ENCODE measurements around the gene SHROOM4.

The SHROOM4 gene

GRCh38 chrX:50648156-50648555 lies 165.8 kb downstream of the SHROOM4 start:
- Histone ChIP-seq H3K9me3 (ENCODE audit: control insufficient read depth, insufficient read depth, low read length) (no peaks in the 10 kb centered on the region), H3K4me1 (ENCODE audit: control insufficient read depth, insufficient read depth, low read length) (peaks cover 10% of the 10 kb centered on the region; the same call in 1 of the 2 replicates), H3K27ac (ENCODE audit: low read depth, low read length) (no peak overlapping the region), H3K9ac (ENCODE audit: low read depth, low read length) (no peak overlapping the region), H3K36me3 (ENCODE audit: control insufficient read depth, insufficient read depth, low read length) (no peaks in the 10 kb centered on the region), H3K27me3 (ENCODE audit: control insufficient read depth, insufficient read depth, low read length) (no peaks in the 10 kb centered on the region), H3K4me3 (ENCODE audit: low read depth, low read length) (no peak overlapping the region)

GRCh38 chrX:50644496-50644895 lies 169.5 kb downstream of the SHROOM4 start:
- H3K27me3 ChIP-seq (ENCODE audit: control insufficient read depth, insufficient read depth, low read length): no peaks in the 10 kb centered on the region
- no peaks in the 10 kb centered on the region for H3K36me3 ChIP-seq (ENCODE audit: control insufficient read depth, insufficient read depth, low read length)
- H3K4me3 ChIP-seq (ENCODE audit: low read depth, low read length): no peak overlapping the region
- H3K9ac ChIP-seq (ENCODE audit: low read depth, low read length): no peak overlapping the region
- peaks cover 10% of the 10 kb centered on the region; the same call in 1 of the 2 replicates for H3K4me1 ChIP-seq (ENCODE audit: control insufficient read depth, insufficient read depth, low read length)
- no peak overlapping the region for H3K27ac ChIP-seq (ENCODE audit: low read depth, low read length)
- no peaks in the 10 kb centered on the region for H3K9me3 ChIP-seq (ENCODE audit: control insufficient read depth, insufficient read depth, low read length)

- H3K4me3 ChIP-seq (ENCODE audit: low read depth, low read length): no peak overlapping the region
- H3K36me3 ChIP-seq (ENCODE audit: control insufficient read depth, insufficient read depth, low read length): no peaks in the 10 kb centered on the region
- H3K9me3 ChIP-seq (ENCODE audit: control insufficient read depth, insufficient read depth, low read length): no peaks in the 10 kb centered on the region
- H3K27ac ChIP-seq (ENCODE audit: low read depth, low read length): no peak overlapping the region
- H3K9ac ChIP-seq (ENCODE audit: low read depth, low read length): no peak overlapping the region
- H3K27me3 ChIP-seq (ENCODE audit: control insufficient read depth, insufficient read depth, low read length): no peaks in the 10 kb centered on the region
- H3K4me1 ChIP-seq (ENCODE audit: control insufficient read depth, insufficient read depth, low read length): peaks cover 10% of the 10 kb centered on the region; the same call in 1 of the 2 replicates
Measured at GRCh38 chrX:50643525-50644137, 170.4 kb downstream of the SHROOM4 start.

GRCh38 chrX:50638123-50638522 lies 175.9 kb downstream of the SHROOM4 start:
- Histone ChIP-seq H3K27me3 (ENCODE audit: control insufficient read depth, insufficient read depth, low read length) (no peaks in the 10 kb centered on the region), H3K36me3 (ENCODE audit: control insufficient read depth, insufficient read depth, low read length) (no peaks in the 10 kb centered on the region), H3K9ac (ENCODE audit: low read depth, low read length) (no peak overlapping the region), H3K27ac (ENCODE audit: low read depth, low read length) (no peak overlapping the region), H3K9me3 (ENCODE audit: control insufficient read depth, insufficient read depth, low read length) (no peaks in the 10 kb centered on the region), H3K4me3 (ENCODE audit: low read depth, low read length) (no peak overlapping the region), H3K4me1 (ENCODE audit: control insufficient read depth, insufficient read depth, low read length) (no peaks in the 10 kb centered on the region)

- Histone ChIP-seq H3K27ac (ENCODE audit: low read depth, low read length) (no peak overlapping the region), H3K9me3 (ENCODE audit: control insufficient read depth, insufficient read depth, low read length) (no peaks in the 10 kb centered on the region), H3K27me3 (ENCODE audit: control insufficient read depth, insufficient read depth, low read length) (no peaks in the 10 kb centered on the region)
Measured at GRCh38 chrX:50635817-50636365, 178.1 kb downstream of the SHROOM4 start.

GRCh38 chrX:50635162-50635561 lies 178.8 kb downstream of the SHROOM4 start:
- no peaks in the 10 kb centered on the region for H3K36me3 ChIP-seq (ENCODE audit: control insufficient read depth, insufficient read depth, low read length)
- H3K4me1 ChIP-seq (ENCODE audit: control insufficient read depth, insufficient read depth, low read length): no peaks in the 10 kb centered on the region
- no peaks in the 10 kb centered on the region for H3K9me3 ChIP-seq (ENCODE audit: control insufficient read depth, insufficient read depth, low read length)
- H3K27ac ChIP-seq (ENCODE audit: low read depth, low read length): no peak overlapping the region
- H3K27me3 ChIP-seq (ENCODE audit: control insufficient read depth, insufficient read depth, low read length): no peaks in the 10 kb centered on the region
- no peak overlapping the region for H3K9ac ChIP-seq (ENCODE audit: low read depth, low read length)
- H3K4me3 ChIP-seq (ENCODE audit: low read depth, low read length): no peak overlapping the region

More at GRCh38 chrX:50635817-50636365, 178.1 kb downstream of the SHROOM4 start:
- H3K4me3 ChIP-seq (ENCODE audit: low read depth, low read length): no peak overlapping the region
- H3K9ac ChIP-seq (ENCODE audit: low read depth, low read length): no peak overlapping the region
- H3K4me1 ChIP-seq (ENCODE audit: control insufficient read depth, insufficient read depth, low read length): no peaks in the 10 kb centered on the region
- no peaks in the 10 kb centered on the region for H3K36me3 ChIP-seq (ENCODE audit: control insufficient read depth, insufficient read depth, low read length)

GRCh38 chrX:50629774-50630173 lies 184.2 kb downstream of the SHROOM4 start:
- Histone ChIP-seq H3K4me3 (ENCODE audit: low read depth, low read length) (no peak overlapping the region), H3K36me3 (ENCODE audit: control insufficient read depth, insufficient read depth, low read length) (no peaks in the 10 kb centered on the region), H3K9me3 (ENCODE audit: control insufficient read depth, insufficient read depth, low read length) (no peaks in the 10 kb centered on the region), H3K4me1 (ENCODE audit: control insufficient read depth, insufficient read depth, low read length) (peaks cover 9% of the 10 kb centered on the region), H3K27ac (ENCODE audit: low read depth, low read length) (no peak overlapping the region), H3K9ac (ENCODE audit: low read depth, low read length) (no peak overlapping the region), H3K27me3 (ENCODE audit: control insufficient read depth, insufficient read depth, low read length) (no peaks in the 10 kb centered on the region)

GRCh38 chrX:50627696-50628095 lies 186.3 kb downstream of the SHROOM4 start:
- Histone ChIP-seq H3K27ac (ENCODE audit: low read depth, low read length) (no peak overlapping the region), H3K27me3 (ENCODE audit: control insufficient read depth, insufficient read depth, low read length) (no peaks in the 10 kb centered on the region), H3K4me3 (ENCODE audit: low read depth, low read length) (no peak overlapping the region), H3K4me1 (ENCODE audit: control insufficient read depth, insufficient read depth, low read length) (peaks cover 11% of the 10 kb centered on the region), H3K9me3 (ENCODE audit: control insufficient read depth, insufficient read depth, low read length) (no peaks in the 10 kb centered on the region), H3K9ac (ENCODE audit: low read depth, low read length) (no peak overlapping the region), H3K36me3 (ENCODE audit: control insufficient read depth, insufficient read depth, low read length) (no peaks in the 10 kb centered on the region)

GRCh38 chrX:50626432-50626831 lies 187.6 kb downstream of the SHROOM4 start:
- no peak overlapping the region for H3K4me3 ChIP-seq (ENCODE audit: low read depth, low read length)
- H3K36me3 ChIP-seq (ENCODE audit: control insufficient read depth, insufficient read depth, low read length): no peaks in the 10 kb centered on the region
- no peaks in the 10 kb centered on the region for H3K27me3 ChIP-seq (ENCODE audit: control insufficient read depth, insufficient read depth, low read length)
- no peak overlapping the region for H3K9ac ChIP-seq (ENCODE audit: low read depth, low read length)
- peaks cover 14% of the 10 kb centered on the region for H3K4me1 ChIP-seq (ENCODE audit: control insufficient read depth, insufficient read depth, low read length)
- no peak overlapping the region for H3K27ac ChIP-seq (ENCODE audit: low read depth, low read length)
- no peaks in the 10 kb centered on the region for H3K9me3 ChIP-seq (ENCODE audit: control insufficient read depth, insufficient read depth, low read length)

- H3K9me3 ChIP-seq (ENCODE audit: control insufficient read depth, insufficient read depth, low read length): no peaks in the 10 kb centered on the region
- H3K27me3 ChIP-seq (ENCODE audit: control insufficient read depth, insufficient read depth, low read length): no peaks in the 10 kb centered on the region
- H3K4me1 ChIP-seq (ENCODE audit: control insufficient read depth, insufficient read depth, low read length): peaks cover 19% of the 10 kb centered on the region
- no peak overlapping the region for H3K9ac ChIP-seq (ENCODE audit: low read depth, low read length)
- no peaks in the 10 kb centered on the region for H3K36me3 ChIP-seq (ENCODE audit: control insufficient read depth, insufficient read depth, low read length)
- no peak overlapping the region for H3K27ac ChIP-seq (ENCODE audit: low read depth, low read length)
- no peak overlapping the region for H3K4me3 ChIP-seq (ENCODE audit: low read depth, low read length)
Measured at GRCh38 chrX:50622751-50623150, 191.2 kb downstream of the SHROOM4 start.

- no peak overlapping the region for H3K4me3 ChIP-seq (ENCODE audit: low read depth, low read length)
- no peak overlapping the region for H3K27ac ChIP-seq (ENCODE audit: low read depth, low read length)
- no peaks in the 10 kb centered on the region for H3K27me3 ChIP-seq (ENCODE audit: control insufficient read depth, insufficient read depth, low read length)
- H3K9me3 ChIP-seq (ENCODE audit: control insufficient read depth, insufficient read depth, low read length): no peaks in the 10 kb centered on the region
- no peak overlapping the region for H3K9ac ChIP-seq (ENCODE audit: low read depth, low read length)
- no peaks in the 10 kb centered on the region for H3K36me3 ChIP-seq (ENCODE audit: control insufficient read depth, insufficient read depth, low read length)
- H3K4me1 ChIP-seq (ENCODE audit: control insufficient read depth, insufficient read depth, low read length): peaks cover 43% of the 10 kb centered on the region
Measured at GRCh38 chrX:50618788-50619558, 195.0 kb downstream of the SHROOM4 start.

All from HUES48 (cell line).